ENCODE measurements around the gene GSN. TPM values are rescaled to one million over a fixed set of nuclear protein-coding genes. Genes with fewer than 3 reads are reported as not detected.

Gene GSN
- total RNA-seq, 3 donors from 2014 or later, result 1.3 to 2.0 (median 1.9) TPM

DNA sequence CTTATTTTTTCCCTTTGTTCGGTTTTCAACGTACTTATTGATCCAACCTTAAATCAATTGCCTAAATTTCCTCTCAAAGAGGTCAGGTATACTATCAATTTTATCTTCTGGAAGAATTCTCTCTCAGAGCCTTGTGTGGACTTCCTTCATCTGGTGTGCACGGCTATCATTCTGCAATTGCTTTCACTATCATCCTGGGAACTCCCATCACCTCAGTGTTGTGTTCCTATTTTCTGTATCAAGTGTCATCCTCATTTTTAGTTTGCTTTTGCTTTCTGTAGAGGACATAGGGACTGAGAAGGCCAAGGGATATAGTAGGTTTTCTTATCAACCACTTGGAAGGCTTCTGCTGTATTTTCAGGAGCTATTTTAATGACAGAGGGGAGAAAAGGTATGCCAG is 90.8 kb downstream of the GSN start:
- Mint-ChIP-seq H3K36me3 (ENCODE audit: insufficient read depth) (peaks cover 9% of the 10 kb centered on the region), H3K4me1 (ENCODE audit: low read depth) (peaks cover 61% of the 10 kb centered on the region), H3K4me3 (peak overlapping the region; percentile 54), H3K9me3 (no peaks in the 10 kb centered on the region), H3K27me3 (ENCODE audit: low read depth) (no peaks in the 10 kb centered on the region)
- no peak for DNase-seq
- ATAC-seq, result no peak

- Mint-ChIP-seq H3K4me3 (peak overlapping the region; percentile 54), H3K27me3 (ENCODE audit: low read depth) (no peaks in the 10 kb centered on the region), H3K4me1 (ENCODE audit: low read depth) (peaks cover 61% of the 10 kb centered on the region), H3K9me3 (no peaks in the 10 kb centered on the region), H3K36me3 (ENCODE audit: insufficient read depth) (peaks cover 5% of the 10 kb centered on the region)
- DNase-seq (no peak), ATAC-seq (no peak)
Observed at GRCh38 chr9:121359351-121360294, 91.7 kb downstream of the GSN start.

DNA sequence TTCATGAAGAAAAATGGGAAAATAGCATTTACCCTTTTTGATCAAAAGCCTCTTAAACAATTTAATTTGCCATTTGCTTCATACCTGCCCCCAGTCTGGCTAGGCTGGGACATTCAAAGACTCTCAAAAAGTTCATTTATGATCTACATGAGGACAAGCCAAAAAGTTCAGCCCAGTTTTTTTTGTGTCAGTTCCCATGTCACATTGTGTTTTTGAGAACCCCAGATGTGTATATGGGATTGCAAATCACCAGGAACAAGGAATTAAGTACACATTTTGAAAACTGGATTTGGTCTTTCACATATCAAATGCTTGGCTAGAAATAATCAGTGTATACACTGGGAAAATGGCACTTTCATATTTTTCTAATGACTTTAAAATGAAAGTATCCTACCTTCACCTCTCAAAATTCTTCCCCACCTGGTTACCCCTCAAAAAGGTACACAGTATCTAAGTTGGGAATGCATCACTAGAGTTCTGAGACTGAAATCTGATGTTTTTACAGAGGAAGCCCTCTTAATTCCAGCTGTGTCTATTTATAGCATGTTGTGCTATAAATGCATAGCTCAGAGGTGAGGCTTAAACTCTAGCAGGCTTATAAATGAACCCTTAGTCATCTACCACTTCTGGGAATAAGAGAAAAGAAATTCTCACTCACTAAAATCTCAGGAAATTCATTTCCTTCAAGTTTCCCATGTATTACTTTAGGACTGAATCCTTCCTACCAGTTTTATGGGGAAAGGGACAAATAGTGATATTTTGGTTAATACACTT is 92.8 kb downstream of the GSN start:
- ATAC-seq (no peak), DNase-seq (no peak)
- Mint-ChIP-seq H3K4me1 (ENCODE audit: low read depth) (peaks cover 65% of the 10 kb centered on the region), H3K27me3 (ENCODE audit: low read depth) (no peaks in the 10 kb centered on the region), H3K4me3 (no peak overlapping the region), H3K36me3 (ENCODE audit: insufficient read depth) (no peaks in the 10 kb centered on the region), H3K9me3 (no peaks in the 10 kb centered on the region)

DNA sequence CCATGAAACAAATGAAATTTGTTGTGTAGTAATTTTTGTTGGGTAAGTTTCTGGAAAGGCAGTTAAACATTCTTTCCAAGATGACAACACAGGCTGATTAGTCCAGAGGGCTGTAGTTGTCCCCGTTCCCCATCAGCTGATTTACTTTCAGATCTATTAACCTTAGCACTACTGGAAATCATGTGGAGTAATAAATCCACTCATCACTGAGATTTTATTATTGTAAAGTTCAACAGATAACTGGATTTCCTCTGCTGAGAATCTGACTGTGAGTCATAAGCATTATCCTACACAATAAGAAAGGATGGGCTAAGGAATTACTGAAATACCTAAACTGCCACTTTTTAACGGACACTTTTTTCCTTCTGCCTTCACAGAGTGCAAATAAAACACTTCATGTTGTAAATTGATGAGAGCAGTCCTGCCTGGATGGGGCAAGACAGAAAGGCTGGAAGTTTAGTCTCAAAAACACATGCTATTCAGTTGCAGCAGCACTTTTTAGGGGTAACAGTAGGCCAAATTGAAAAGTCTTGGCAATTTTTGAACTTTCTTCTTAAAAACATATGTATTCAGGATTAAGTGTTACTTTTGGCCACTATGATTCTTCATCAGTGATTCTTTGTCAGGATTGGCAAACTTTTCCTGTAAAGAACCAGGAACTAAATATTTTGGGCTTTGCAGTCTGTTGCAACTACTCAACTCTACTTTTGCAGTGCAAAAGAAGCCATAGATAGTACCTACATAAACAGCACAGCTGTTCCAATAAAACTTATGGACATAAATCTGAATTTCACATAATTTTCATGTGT is 95.1 kb downstream of the GSN start:
- Mint-ChIP-seq H3K36me3 (ENCODE audit: insufficient read depth) (no peaks in the 10 kb centered on the region), H3K4me3 (no peak overlapping the region), H3K4me1 (ENCODE audit: low read depth) (peaks cover 64% of the 10 kb centered on the region), H3K27me3 (ENCODE audit: low read depth) (no peaks in the 10 kb centered on the region), H3K9me3 (no peaks in the 10 kb centered on the region)
- ATAC-seq, result no peak
- no peak for DNase-seq

DNA sequence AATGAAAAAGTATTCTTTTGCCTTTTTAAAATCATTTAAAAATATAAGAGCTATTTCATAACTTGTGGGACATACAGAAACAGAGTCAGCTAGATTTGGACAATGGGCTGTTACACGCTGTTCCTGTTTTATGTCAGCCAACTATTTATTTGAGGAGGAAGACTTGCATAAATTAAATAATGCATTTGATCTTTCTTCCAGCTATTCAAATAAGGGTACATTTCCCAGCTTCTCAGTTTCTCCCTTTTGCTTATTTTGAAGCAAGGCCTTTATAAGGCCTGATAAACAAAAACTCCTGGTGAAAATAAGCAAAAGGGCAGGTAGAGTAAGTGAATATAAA is 95.6 kb downstream of the GSN start:
- Mint-ChIP-seq H3K27me3 (ENCODE audit: low read depth) (no peaks in the 10 kb centered on the region), H3K4me1 (ENCODE audit: low read depth) (peaks cover 63% of the 10 kb centered on the region), H3K4me3 (no peak overlapping the region), H3K36me3 (ENCODE audit: insufficient read depth) (no peaks in the 10 kb centered on the region), H3K9me3 (no peaks in the 10 kb centered on the region)
- DNase-seq, result no peak
- ATAC-seq, result no peak

DNA sequence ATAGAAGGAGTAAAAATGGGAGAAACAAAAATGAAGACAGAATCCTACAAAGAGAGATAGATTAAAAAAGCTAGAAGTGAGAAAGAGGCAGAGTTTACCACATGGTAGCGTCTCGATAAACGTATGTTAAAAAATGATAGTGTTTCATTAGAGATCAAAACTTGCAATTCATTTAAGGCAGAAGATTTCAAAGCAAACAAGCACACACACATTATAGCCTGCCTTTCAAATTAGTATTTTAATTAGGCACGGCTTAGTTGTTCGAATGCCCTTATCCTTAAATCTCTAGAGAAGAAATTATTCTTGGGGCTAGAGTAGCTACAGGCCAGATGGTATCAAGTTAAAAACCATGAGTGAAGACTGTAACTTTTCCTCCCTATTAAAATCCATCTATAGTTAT is 96.1 kb downstream of the GSN start:
- H3K36me3 Mint-ChIP-seq (ENCODE audit: insufficient read depth), result no peaks in the 10 kb centered on the region
- no peaks in the 10 kb centered on the region for H3K27me3 Mint-ChIP-seq (ENCODE audit: low read depth)
- no peak for ATAC-seq
- no peaks in the 10 kb centered on the region for H3K9me3 Mint-ChIP-seq
- peaks cover 61% of the 10 kb centered on the region for H3K4me1 Mint-ChIP-seq (ENCODE audit: low read depth)
- H3K4me3 Mint-ChIP-seq, result no peak overlapping the region
- DNase-seq, result no peak

DNA sequence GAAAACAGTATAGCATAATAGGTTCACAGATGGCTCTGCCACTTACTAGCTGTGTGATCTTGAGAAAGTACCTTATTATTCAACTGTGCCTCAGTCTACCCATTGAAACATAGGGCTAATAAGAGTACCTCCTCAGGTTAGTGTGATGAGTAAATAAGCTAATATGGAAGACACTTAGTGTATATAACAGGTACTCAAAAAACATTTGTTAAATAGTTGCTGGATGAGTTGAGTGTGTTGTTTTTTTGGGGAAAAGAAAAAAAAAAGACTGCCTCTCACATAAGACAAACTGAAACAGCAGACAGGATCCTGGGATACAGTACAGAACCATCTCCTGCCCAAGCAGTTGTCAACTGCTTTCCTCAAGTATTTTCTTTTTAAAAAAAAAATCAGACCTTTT is 96.9 kb downstream of the GSN start:
- no peaks in the 10 kb centered on the region for H3K27me3 Mint-ChIP-seq (ENCODE audit: low read depth)
- no peak overlapping the region for H3K4me3 Mint-ChIP-seq
- no peaks in the 10 kb centered on the region for H3K36me3 Mint-ChIP-seq (ENCODE audit: insufficient read depth)
- ATAC-seq, result no peak
- no peak for DNase-seq
- peaks cover 60% of the 10 kb centered on the region for H3K4me1 Mint-ChIP-seq (ENCODE audit: low read depth)
- no peaks in the 10 kb centered on the region for H3K9me3 Mint-ChIP-seq

GRCh38 chr9:121365564-121365963 is 97.6 kb downstream of the GSN start:
- Mint-ChIP-seq H3K4me1 (ENCODE audit: low read depth) (peaks cover 61% of the 10 kb centered on the region), H3K27me3 (ENCODE audit: low read depth) (no peaks in the 10 kb centered on the region), H3K36me3 (ENCODE audit: insufficient read depth) (no peaks in the 10 kb centered on the region), H3K9me3 (peaks cover 3% of the 10 kb centered on the region), H3K4me3 (no peak overlapping the region)
- no peak for DNase-seq
- no peak for ATAC-seq

DNA sequence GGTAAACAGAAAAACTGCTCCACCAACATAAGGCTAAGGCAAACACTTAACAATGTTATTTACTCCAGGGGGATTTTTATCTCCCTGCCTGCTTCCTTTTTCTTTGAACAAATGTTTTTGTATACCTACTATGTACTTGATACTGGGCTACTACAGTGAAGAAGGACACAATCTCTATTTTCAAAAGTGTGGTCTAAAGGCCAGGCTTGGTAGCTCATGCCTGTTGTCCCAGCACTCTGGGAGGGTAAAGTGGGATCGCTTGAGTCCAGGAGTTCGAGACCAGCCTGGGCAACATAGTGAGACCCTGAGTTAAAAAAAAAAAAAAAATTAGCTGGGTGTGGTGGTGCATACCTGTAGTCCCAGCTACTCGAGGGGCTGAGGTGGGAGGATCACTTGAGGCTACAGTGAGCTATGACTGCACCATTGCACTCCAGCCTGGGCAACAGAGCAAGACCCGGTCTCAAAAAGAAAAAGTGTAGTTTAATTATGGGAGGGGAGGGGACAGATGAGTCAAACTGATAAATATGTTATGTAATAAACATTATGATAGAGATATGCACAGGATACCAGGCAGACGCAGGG is 98.7 kb downstream of the GSN start:
- ATAC-seq, result no peak
- no peak for DNase-seq
- H3K36me3 Mint-ChIP-seq (ENCODE audit: insufficient read depth), result no peaks in the 10 kb centered on the region
- peak overlapping the region; percentile 26 for H3K4me3 Mint-ChIP-seq
- H3K4me1 Mint-ChIP-seq (ENCODE audit: low read depth), result peaks cover 63% of the 10 kb centered on the region
- peaks cover 4% of the 10 kb centered on the region for H3K9me3 Mint-ChIP-seq
- no peaks in the 10 kb centered on the region for H3K27me3 Mint-ChIP-seq (ENCODE audit: low read depth)

- H3K27me3 Mint-ChIP-seq (ENCODE audit: low read depth), result no peaks in the 10 kb centered on the region
- peak overlapping the region; percentile 89 for H3K4me3 Mint-ChIP-seq
- peaks cover 4% of the 10 kb centered on the region for H3K9me3 Mint-ChIP-seq
- no peaks in the 10 kb centered on the region for H3K36me3 Mint-ChIP-seq (ENCODE audit: insufficient read depth)
- peaks cover 67% of the 10 kb centered on the region for H3K4me1 Mint-ChIP-seq (ENCODE audit: low read depth)
- no peak for DNase-seq
- no peak for ATAC-seq
Observed at GRCh38 chr9:121367306-121368137, 99.6 kb downstream of the GSN start.

DNA sequence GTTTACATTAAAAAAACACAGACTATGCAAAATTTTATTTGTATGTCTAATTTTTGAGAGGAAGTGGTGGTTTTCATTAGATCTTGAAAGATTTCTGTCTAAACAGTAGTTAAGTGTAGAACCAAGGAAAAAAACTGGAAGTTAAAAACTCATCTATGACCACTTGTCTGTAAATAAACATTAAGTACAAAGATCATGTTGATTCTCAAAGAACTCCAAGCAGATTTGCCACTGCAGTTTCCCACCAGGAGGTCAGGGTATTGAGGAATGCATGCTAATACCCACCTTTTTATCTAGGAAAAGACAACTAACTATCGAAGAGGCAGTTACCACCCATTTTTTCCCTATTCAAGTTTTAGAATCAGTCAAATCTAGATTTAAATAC is 100.2 kb downstream of the GSN start:
- no peak for DNase-seq
- peaks cover 67% of the 10 kb centered on the region for H3K4me1 Mint-ChIP-seq (ENCODE audit: low read depth)
- no peak for ATAC-seq
- no peaks in the 10 kb centered on the region for H3K27me3 Mint-ChIP-seq (ENCODE audit: low read depth)
- peaks cover 4% of the 10 kb centered on the region for H3K9me3 Mint-ChIP-seq
- H3K4me3 Mint-ChIP-seq, result peak overlapping the region; percentile 89
- H3K36me3 Mint-ChIP-seq (ENCODE audit: insufficient read depth), result no peaks in the 10 kb centered on the region

GRCh38 chr9:121368745-121369144 is 100.8 kb downstream of the GSN start:
- peak overlapping the region; percentile 89 for H3K4me3 Mint-ChIP-seq
- peaks cover 4% of the 10 kb centered on the region for H3K9me3 Mint-ChIP-seq
- peaks cover 64% of the 10 kb centered on the region for H3K4me1 Mint-ChIP-seq (ENCODE audit: low read depth)
- no peaks in the 10 kb centered on the region for H3K36me3 Mint-ChIP-seq (ENCODE audit: insufficient read depth)
- no peak for ATAC-seq
- no peak for DNase-seq
- no peaks in the 10 kb centered on the region for H3K27me3 Mint-ChIP-seq (ENCODE audit: low read depth)

- peaks cover 58% of the 10 kb centered on the region for H3K4me1 Mint-ChIP-seq (ENCODE audit: low read depth)
- peak; percentile 49 for DNase-seq
- peaks cover 4% of the 10 kb centered on the region for H3K9me3 Mint-ChIP-seq
- H3K4me3 Mint-ChIP-seq, result peak within 1 kb of the TSS; percentile 89
- H3K36me3 Mint-ChIP-seq (ENCODE audit: insufficient read depth), result no peaks in the 10 kb centered on the region
- peak; percentile 69 to 73 for ATAC-seq
- no peaks in the 10 kb centered on the region for H3K27me3 Mint-ChIP-seq (ENCODE audit: low read depth)
Observed at GRCh38 chr9:121369595-121370265, 101.8 kb downstream of the GSN start, which contains the start of gene STOM. TSS of gene STOM (minus strand) at chr9:121370250. CDS start at chr9:121370187, 63 bp downstream.

Data from activated T-cell treated with anti-CD3 and anti-CD28 coated beads, Interleukin-2, amount 50 U/mL, for 4 hours (primary cell).